GDM1 (cell line): Measurements from ENCODE around the gene DBN1.
"Not testable (repeated sequence)": the region's sequence is repeated elsewhere in the genome, so short reads cannot be mapped to it uniquely, and the experiment has no call there.

Source experiments
- DNase-seq: peaks from one replicate; lab custom pipeline; 2025; lab: John Stamatoyannopoulos, UW

Gene DBN1

DNA sequence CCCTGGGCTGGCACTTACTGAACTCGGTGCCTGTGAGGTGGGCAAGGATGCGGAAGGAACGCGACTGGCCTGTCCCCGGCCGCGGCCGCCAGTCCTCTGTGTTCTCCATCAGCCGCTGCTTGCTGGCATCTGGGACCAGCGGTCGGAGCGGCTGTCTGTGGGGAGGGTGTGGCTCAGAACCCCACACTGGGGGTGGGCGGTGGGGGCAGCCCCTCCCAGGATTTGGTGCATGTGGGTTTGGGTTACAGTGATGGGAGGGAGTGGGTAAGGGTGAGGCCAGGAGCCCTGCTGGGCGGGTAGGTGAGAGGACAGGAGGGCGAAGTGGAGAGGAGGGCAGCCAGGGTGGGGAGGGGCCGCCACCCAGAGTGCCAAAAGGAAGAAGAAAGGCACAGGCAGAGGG, 17.6 kb upstream of the DBN1 start:
- DNase-seq: no peak

DNA sequence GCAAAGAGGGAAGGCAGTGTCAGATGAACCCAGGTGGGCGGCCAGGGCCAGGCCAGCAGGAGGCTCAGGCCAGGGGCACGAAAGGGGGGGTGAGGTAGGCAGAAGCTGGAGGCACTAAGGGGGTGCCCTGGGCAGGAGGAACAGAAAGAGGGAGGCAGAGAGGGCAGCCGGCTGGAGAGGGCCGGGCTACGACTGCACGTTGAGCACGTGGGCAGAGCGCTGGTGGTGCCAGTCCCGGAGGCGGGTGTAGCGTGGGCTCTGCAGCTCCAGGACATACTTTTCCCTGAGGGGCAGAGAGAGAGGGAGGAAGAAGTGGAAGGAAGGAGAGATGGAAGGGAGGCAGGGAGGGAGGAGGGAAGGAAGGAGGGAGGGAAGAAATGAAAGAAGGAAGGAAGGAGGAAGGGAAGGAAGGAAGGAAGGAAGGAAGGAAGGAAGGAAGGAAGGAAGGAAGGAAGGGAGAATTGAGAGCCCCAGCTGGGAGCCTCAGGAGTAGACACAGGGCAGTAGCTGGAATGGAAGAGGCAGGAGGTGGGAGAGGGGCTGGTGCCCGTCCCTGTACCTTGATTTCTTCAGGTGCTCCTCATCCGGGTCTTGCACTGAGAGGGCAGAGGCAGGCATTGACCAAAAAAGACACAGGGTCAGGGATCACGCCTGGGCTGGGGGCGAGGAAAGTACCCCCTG, 17.0 kb upstream of the DBN1 start:
- no peak for DNase-seq

DNA sequence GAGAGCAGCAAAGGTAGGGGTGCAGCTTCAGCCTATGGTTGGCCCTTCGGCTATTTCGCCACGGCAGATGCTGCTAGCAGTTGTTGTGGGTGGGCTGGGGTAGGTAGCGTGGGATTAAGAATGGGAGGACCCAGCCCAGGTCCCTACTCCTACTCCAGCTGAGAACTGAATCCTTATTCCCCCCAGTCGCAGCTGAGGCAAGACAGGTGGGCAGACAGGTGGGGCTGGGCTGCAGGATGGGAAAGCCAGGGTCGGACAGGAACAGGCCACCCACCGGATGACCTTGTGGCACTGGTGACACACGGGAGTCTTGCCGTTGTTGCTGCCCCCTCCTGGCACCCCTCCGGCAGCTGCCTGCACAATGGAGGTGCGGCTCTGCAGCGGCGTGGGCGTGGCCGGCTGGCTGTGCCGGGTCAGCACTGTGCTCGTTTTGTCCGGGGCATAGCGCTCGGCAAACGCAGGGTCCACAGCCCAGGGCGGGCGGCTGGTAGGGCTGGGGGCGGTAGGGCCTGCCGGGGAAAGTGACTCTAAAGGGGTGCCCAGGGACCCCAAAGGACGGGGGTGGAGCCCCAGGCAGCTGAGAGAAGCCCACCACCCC, 15.8 kb upstream of the DBN1 start:
- no peak for DNase-seq

DNA sequence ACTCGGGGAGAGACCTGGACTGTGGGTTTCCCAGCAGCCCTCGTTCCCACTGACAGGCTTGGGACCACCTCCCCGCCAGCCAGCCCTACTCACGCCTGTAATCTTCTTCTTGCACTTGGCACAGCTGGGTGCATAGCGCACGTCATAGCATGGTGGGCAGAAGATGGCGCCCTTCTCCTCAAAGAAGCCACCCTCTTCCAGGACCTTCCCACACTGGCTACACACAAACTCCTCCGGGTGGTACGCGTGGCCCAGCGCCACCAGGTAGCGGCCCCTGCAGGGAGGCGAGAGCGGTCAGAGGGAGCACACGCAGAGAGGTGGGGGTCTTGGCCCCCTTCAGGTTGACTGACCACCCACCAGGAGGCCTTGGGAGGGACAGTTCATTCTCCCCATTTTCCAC, 14.5 kb upstream of the DBN1 start:
- DNase-seq: no peak

DNA sequence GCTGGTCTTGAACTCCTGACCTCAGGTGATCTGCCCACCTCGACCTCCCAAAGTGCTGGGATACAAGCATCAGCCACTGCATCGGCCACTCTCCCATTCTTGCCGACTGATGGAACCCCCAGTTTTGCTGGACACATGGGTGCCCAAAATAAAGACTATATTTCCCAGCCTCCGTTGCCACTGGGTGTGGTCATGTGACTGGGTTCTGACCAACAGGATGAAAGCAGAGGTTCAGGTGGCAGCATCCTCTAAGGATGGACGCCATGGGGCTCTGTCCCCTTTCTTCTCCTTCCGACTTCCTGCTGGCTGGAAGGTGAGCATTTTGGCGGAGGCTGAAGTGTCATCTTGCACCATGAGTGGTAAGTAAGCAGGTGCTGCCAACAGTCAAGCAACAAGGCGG, 13.7 kb upstream of the DBN1 start:
- no peak for DNase-seq

DNA sequence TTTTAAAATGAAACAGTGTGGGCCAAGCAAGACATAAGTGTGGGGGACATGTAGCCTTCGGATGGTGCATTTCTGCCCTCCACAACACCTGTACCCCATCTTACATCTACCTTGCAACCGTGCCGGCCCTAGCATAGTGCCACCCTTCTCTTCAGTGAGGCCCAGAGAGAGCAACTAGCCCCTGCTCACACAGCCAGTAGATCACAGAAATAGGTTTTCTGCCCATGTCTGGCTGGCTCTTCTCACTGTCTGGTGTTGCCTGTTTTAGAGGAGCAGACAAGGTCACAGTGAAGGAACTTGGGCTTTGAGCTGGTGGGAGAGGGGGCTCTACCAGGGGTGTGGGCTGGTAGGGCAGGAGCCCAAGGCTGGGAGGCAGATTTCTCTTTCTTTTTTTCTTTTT, 12.8 kb upstream of the DBN1 start:
- DNase-seq: no peak

DNA sequence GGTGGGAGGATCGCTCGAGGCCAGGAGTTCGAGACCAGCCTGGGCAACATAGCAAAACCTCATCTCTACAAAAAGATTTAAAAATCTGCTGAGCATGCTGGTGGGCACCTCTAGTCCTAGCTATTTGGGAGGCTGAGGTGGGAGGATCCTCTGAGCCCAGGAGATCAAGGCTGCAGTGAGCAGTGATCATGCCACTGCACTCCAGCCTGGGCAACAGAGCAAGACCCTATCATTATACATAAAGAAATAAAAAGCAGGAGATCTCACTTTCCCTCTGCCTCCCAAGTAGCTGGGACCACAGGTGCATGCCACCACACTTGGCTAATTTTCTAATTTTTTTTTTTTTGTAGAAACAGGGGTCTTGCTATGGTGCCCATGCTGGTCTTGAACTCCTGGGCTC, 12.3 kb upstream of the DBN1 start:
- not testable (repeated sequence) for DNase-seq

DNA sequence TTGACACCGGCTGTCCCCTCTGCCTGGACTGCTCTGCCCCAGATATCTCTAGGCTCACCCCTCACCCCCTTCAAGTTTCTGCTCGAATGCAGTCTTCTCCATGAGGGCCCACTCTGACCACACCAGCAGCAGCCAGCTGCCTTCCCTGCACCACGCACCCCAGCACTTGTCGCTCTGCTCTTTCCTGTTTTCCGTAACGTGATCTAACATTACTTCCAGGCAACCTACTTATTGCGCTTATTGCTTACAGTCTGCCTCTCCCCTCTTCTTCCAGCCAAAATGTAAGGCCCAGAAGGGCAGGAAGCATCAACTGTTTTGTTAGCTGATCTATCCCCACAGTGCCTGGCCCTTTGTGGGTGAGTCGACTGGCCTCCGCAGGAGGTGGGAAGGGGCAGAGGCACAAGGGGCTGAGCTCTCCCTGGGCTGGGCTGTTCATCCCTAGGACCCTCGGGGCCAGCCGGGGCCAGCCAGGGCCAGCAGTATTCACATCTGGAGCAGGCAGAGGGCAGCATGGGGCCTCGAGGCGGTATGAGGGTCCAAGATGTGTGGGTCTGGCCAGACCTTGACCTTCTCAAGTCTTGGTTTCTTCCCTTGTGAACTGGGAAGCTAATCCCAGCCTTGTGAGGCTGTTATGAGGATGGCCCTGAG, 11.6 kb upstream of the DBN1 start:
- no peak for DNase-seq

DNA sequence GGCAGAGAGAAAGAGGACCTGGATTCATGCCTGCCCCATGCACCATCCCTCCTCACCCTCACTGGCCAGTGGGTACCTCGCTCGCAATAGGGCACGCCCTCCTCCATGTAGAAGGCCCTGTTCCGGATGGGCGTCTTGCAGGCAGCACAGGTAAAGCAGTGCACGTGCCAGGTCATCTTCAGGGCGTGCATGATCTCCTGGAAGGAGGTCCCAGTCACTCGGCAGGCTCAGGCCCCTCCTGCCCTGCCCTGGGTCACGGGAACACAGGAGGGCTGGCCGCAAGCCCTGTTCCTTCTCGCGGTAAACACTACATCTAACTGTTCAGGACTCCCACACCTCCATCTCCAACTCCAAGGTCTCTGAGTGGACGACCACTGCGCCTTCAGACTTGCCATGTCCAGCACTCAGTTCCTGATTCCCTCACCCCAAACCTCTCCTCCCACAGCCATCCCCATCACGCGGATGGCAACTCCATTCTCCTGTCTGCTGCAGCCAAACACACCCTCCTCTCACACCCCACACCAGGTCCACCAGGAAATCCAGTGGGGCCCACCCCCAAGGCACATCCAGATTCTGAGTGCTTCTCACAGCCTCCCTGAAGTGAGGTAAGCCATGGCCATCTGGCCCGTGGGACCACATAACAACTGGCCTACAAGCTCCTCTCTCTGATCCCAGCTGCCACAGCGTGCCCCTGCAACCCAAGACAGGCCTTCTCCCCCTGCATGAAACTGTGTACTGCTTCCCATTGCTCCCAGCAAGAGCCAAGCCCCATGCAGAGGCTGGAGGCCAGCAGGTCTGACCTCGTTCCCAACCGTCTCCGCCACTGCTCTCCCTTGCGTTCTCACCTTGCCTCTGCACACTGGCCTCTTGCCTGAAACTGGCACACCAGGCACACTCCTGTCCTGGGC, 10.8 kb upstream of the DBN1 start:
- no peak for DNase-seq

DNA sequence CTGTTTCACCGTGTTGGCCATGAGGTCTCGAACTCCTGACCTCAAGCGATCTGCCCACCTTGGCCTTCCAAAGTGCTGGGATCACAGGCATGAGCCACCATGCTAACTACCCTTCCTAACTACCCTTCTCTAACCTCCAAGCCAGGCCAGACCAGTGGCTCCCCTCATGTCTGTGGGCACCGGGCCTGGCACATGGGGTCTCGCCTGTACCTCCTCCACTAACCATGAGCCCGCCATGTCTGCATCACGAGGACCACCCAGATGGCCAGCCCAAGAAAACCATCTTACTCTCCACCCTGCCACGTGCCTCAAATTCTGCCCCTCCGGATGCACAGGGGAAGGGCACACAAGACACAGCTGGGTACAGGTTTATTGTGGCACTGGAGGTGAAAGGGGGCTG, 9.6 kb upstream of the DBN1 start:
- no peak for DNase-seq

DNA sequence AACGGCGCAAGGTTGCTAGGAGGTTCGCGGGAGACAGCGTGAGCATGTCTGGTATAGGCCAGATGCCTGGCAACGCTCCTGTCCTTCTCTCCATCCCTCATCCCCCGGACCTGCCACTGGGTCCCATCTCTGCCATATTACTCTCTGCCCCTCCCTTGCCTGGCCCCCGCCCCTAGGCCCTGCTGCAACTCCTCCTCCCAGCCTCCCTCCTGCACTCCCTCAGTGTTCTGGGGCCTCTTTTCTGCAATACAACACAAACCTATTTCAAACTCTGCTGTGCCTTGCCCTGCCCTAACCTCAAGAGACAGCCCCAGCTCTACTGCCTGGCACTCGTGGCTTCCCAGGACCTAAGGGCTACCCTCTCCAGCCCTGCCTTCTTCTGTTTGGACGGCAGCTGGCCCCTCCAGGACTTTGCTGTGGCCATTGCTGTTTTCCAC, 8.9 kb upstream of the DBN1 start:
- DNase-seq: no peak

DNA sequence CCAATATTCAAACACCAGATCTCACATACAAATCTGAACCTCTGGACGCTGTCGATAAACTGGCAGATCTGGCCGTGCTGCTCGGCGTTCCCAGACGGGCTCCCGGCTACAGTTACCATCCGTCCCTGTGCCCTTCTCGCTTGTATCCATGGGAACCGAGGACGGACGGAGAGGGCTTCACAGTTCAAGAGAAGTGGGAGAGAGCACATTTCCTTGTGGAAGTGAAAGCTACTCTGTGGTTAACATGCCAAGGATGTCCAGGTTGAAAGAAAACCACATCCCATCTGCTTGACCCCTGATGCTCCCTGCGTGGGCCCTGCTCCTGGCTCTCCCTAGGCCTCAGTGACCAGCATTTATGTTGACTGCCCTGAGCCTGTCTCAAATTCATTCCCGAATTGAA, 6.3 kb upstream of the DBN1 start:
- no peak for DNase-seq

DNA sequence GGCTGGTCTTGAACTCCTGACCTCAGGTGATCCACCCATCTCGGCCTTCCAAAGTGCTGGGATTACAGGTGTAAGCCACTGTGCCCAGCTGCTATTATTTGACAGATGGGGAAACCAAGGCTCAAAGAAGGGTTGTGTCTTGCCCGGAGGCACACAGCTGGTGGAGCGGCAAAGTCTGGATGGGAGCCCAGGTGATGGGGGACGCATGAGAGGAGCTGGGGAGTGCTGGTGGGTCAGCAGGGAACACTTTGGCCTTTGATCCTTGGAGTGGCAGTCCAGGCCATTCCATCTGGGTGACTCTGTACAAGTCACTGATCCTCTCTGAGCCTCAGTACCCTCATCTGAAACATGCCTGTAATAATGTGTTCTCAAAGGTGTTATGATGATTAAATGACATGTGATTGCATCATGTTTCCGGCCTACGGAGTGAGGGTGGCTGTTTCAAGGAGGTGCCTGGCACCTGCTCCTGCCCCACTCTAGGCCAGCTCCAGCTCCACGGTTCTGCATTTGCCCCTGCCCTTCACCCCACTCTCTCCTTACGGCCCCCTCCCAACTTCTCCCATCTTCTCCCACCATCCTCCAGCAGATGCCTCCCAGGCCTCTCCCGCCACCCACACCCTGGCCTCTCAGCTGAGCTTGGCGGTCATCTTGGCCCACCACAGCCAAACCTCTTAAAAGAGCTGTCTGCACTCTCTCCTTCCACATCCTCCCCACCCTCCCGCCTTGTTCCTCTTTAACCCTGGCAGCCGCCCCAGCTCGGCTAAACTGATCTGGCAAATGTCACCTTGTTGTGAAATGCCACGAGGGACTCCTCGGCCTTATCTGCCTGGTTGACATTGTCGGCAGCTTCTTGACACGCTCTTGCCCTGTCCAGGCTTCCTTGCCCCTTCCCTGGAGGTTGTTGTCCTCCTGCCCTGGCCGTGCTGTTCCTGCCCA, 5.5 kb upstream of the DBN1 start:
- DNase-seq: peak; percentile 40

DNA sequence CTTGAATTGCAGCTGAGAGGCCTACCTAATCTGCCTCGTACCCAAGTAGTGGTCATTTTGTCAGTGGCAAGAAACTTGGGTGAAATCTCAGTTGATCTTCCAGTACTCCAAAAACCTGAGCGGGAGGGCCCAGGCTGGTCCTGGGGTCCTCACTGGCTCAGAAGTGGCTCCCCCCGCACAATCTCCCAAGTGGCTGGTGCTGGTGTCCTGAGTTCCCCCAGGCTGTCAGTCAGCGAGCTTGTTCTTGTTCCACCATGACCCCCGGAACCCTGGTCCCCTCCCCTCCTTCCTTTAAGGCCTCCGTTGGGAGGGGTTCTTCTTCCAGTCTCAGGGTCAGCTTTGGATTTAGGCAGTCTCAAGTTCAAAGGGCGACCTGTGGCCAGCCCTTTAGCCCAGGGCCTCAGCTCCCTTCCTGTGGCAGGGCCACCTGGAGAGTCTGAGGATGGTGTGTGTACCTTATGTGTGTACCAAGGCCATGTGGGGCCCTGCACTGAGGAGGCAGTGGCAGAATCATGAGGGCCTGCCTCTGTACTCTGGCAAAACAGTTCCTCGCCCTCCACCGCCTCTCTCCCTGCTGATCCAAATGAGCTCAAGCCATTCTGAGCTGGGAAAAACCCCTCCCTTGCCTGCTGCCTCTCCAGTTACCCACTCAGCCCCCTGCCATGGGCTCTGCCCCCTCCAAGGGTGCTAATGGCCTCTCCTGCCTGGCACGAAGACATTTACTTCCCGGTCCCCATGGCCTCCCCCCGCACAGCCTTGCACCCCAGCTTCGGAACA, 4.5 kb upstream of the DBN1 start:
- DNase-seq: no peak

DNA sequence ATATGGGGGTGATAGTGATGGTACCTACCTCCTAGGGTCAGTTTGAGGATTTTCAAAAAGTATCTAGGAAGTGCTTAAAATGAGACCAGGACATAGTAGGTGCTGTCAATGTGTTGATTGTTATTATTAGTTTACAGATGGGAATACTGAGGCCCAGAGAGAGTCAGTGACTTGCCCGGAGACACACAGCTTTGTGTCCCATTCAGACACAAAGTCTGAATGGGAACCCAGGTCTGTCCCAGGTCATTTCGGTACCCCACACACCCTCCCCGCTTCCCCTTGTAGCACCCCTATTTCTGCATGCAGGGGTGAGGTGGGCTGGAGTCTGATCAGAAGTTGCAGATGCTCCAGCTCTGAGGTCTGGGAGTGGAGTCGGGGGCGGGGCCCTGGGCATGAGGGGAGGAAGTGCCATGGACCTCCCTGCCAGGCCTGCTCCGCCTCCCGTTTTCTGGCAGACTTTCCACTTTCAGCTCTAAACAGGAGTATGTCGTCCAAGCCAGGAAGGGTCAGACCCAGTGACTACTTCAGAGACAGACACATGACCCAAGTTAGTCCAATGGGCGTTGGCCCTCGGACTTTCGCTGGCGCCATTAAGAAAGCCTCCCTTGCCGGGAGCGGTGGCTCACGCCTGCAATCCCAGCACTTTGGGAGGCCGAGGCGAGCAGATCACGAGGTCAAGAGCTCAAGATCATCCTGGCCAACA, 3.2 kb upstream of the DBN1 start:
- no peak for DNase-seq

DNA sequence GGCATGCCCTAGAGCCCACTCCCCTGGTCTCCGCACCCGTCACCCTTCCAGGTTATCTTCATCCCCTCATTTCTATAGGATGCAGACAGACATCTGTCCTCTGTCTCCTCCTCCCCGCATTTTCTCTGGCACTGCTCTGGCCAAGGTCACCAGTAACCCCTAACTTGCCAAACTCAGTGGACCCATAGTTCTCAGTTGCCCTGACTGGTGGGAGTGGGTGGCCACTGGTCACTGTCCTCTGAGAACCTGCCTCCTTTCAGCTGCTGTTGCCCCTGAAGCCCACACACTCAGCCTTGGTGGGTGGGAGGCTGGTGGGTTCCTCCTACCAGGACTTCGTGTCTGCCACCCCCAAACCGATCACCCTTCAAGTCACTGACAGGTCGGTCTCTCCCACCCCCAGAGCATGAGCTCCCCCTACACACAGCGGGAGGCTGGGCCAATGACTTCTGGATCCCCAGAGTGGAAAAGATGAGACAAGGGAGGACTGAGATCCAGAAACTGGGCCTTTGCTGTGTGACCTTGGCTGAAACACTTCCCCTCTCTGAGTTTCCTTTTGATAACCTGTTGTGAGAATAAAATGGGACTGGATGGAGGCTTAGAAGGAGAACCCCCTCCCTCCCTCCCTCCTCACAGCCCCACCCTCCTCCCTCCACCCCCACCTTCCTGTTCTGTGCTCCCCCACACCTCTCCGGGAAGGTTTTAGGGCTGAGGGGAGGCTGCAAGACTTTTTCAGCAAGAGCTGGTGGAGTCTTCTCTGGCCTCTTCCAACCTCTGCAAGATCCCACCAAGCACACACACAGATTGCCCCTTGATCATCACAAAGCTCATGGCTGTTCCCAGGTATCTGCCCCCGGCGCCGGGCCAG, 2.4 kb upstream of the DBN1 start:
- no peak for DNase-seq

DNA sequence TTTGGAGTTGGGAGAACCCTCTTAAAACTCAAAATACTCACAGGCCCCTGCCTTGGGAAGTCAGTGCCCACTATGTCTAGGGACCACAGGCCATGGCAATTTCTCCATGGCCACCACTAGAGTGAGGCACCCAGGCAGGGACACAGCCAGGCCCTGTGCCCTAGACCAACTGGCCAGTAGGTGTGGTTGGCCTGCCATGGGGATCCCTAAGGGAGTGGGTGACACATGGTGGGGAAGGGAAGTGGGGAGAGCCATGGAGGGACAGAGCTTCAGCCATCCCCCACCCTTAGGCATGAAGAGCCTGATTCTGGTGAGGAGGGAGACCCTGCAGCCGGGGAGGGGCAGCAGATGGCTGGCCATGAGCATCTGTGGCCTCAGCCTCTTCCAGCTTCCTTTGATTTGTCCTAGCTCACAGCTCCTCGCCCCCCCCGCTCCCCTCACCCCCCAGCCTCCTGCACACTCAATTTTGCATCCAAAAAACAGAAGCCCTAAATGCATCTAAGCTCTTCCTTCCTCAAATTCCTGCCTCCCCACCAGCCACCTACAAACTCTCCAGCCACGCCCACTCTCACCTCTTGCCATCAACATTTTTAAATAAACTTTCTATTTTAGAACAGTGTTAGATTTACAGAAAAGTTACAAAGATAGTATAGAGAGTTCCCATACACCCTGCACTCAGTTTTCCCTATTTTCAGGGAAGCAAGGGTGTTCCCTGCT, 1.6 kb upstream of the DBN1 start:
- DNase-seq: no peak

DNA sequence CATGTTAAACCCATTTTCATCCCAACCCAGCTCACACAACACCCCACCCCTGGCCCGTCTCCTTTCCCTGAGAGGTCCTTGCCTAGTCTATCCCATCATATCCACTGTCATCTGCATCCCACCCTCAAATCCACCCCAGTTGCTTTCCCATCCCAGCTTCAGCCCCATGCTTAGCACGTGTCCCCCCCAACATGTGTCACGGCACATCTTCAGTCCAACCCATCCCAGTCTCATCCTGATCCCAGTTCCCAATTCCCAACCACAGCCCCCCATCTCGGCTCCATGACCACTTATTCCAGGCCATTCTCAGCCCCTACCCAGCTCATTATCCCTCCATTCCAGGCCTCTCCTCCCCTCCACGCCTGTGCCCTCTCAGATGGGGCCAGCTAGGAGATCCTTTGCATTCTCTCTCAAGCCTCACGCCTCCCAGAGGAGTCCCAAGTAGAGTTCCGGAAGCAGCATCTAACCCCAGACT, 605 bp upstream of the DBN1 start:
- DNase-seq: no peak
